ENCODE data around the gene UGT1A8. TPM values are rescaled to one million over a fixed set of nuclear protein-coding genes. Genes with fewer than 3 reads are reported as not detected.
A peak's percentile ranks its signal among the peaks of the same experiment; 100 is the strongest.

The UGT1A8 gene
- polyA plus RNA-seq, 1 of the 3 experiments (the other 2 are of a cell fraction), result not detected

DNA sequence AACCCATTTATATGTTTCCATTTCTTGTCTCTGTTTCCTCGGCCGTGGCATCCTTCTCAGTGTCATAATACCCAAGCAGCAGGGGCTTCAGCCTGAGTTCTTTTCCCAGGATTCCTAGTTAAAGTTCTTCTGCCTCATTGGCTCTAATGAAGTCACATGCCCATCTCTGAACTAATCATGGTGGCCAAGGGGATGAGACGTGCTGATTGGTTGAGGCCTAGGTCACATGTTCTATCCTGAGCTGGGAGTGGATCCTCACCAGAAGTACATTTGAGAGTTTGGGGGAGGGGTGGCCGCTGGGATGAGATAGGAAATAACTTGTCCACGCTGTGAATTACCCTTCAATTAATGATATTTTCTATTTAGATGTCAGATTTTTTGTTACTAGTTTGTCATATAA, 91.5 kb downstream of the UGT1A8 start:
- Histone ChIP-seq H3K4me3 (ENCODE audit: low read depth in 2 of 2, low read length in 1 of 2) (no peak overlapping the region), H4K20me1 (ENCODE audit: insufficient read depth) (no peaks in the 10 kb centered on the region), H3K9ac (no peak overlapping the region), H3K9me2 (no peaks in the 10 kb centered on the region), H3K9me3 (no peaks in the 10 kb centered on the region), H3K27ac (ENCODE audit: low read depth in 2 of 2, low read length in 1 of 2) (no peak overlapping the region), H3K27me3 (ENCODE audit: insufficient read depth) (no peaks in the 10 kb centered on the region), H3K4me1 (ENCODE audit: control insufficient read depth in 1 of 2, insufficient read depth in 2 of 2, low read depth in 1 of 2, low read length in 1 of 2) (peaks cover 0 to 18% of the 10 kb centered on the region in 2 experiments; a peak in 2 of 4 replicates), H3K36me3 (replicated peaks in 1 of 2; ENCODE audit: control insufficient read depth in 1 of 2, insufficient read depth in 2 of 2, low read length in 1 of 2) (no peaks in the 10 kb centered on the region), H3K4me2 (no peak overlapping the region), H3K79me2 (ENCODE audit: insufficient read depth) (no peaks in the 10 kb centered on the region), H2AFZ (ENCODE audit: low read depth) (no peak overlapping the region; the same call in 1 of the 2 replicates), H3F3A (replicated peaks; ENCODE audit: insufficient read depth) (peaks cover 2% of the 10 kb centered on the region)
- DNase-seq, result no peak
- 75% methylated on average over 5 of the region's 5 CpGs for WGBS (ENCODE audit: low lambda C conversion rate)
- TF ChIP-seq, protein P1, sequence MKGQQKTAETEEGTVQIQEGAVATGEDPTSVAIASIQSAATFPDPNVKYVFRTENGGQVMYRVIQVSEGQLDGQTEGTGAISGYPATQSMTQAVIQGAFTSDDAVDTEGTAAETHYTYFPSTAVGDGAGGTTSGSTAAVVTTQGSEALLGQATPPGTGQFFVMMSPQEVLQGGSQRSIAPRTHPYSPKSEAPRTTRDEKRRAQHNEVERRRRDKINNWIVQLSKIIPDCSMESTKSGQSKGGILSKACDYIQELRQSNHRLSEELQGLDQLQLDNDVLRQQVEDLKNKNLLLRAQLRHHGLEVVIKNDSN (IDR thresholded peaks at IDR 0.05; ENCODE audit: borderline replicate concordance, low read depth), result peak; percentile 34; the same call in 1 of the 2 replicates
- no peak for TF ChIP-seq MXI1 (IDR thresholded peaks at IDR 0.05; ENCODE audit: low read depth, low read length)
- ChIA-PET CTCF (no interaction called here), POLR2A (no interaction called here)

GRCh38 chr2:233711312-233712008, 94.0 kb downstream of the UGT1A8 start:
- H2AFZ ChIP-seq (ENCODE audit: low read depth), result no peak overlapping the region

More at GRCh38 chr2:233711312-233712008, 94.0 kb downstream of the UGT1A8 start:
- Histone ChIP-seq H3K27me3 (ENCODE audit: insufficient read depth) (no peaks in the 10 kb centered on the region), H3K27ac (ENCODE audit: low read depth in 2 of 2, low read length in 1 of 2) (no peak overlapping the region), H3K9ac (no peak overlapping the region), H3K36me3 (replicated peaks in 1 of 2; ENCODE audit: control insufficient read depth in 1 of 2, insufficient read depth in 2 of 2, low read length in 1 of 2) (no peaks in the 10 kb centered on the region), H3K4me2 (no peak overlapping the region), H3F3A (replicated peaks; ENCODE audit: insufficient read depth) (peaks cover 2% of the 10 kb centered on the region), H4K20me1 (ENCODE audit: insufficient read depth) (no peaks in the 10 kb centered on the region), H3K9me3 (no peaks in the 10 kb centered on the region), H3K4me1 (ENCODE audit: control insufficient read depth in 1 of 2, insufficient read depth in 2 of 2, low read depth in 1 of 2, low read length in 1 of 2) (peaks cover 0 to 13% of the 10 kb centered on the region in 2 experiments; a peak in 2 of 4 replicates), H3K9me2 (no peaks in the 10 kb centered on the region), H3K79me2 (ENCODE audit: insufficient read depth) (no peaks in the 10 kb centered on the region), H3K4me3 (ENCODE audit: low read depth in 2 of 2, low read length in 1 of 2) (peak overlapping the region in 1 of 2 experiments; percentile 1; a peak in 1 of 4 replicates)
- peak; percentile 67 for DNase-seq
- POLR2A ChIA-PET, result no interaction called here
- WGBS (ENCODE audit: low lambda C conversion rate), result 4% methylated on average over 5 of the region's 11 CpGs
- CTCF ChIA-PET, result interaction anchor here (0.5 to 2.4 kb wide), 23 partner anchors 10 to 826 kb away, joined by 3 to 12 read pairs (median 3); partner anchors contain the start of genes UGT1A3 and USP40
- TF ChIP-seq, protein P1 (IDR thresholded peaks at IDR 0.05; ENCODE audit: borderline replicate concordance, low read depth), result no peak
- TF ChIP-seq REST (IDR thresholded peaks at IDR 0.05; ENCODE audit: low read depth, low read length), result peak; percentile 60; the same call in 1 of the 2 replicates
- TF ChIP-seq, protein P2, sequence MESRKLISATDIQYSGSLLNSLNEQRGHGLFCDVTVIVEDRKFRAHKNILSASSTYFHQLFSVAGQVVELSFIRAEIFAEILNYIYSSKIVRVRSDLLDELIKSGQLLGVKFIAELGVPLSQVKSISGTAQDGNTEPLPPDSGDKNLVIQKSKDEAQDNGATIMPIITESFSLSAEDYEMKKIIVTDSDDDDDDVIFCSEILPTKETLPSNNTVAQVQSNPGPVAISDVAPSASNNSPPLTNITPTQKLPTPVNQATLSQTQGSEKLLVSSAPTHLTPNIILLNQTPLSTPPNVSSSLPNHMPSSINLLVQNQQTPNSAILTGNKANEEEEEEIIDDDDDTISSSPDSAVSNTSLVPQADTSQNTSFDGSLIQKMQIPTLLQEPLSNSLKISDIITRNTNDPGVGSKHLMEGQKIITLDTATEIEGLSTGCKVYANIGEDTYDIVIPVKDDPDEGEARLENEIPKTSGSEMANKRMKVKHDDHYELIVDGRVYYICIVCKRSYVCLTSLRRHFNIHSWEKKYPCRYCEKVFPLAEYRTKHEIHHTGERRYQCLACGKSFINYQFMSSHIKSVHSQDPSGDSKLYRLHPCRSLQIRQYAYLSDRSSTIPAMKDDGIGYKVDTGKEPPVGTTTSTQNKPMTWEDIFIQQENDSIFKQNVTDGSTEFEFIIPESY (IDR thresholded peaks at IDR 0.05; ENCODE audit: borderline replicate concordance, low read depth), result no peak
- TF ChIP-seq, protein P3, sequence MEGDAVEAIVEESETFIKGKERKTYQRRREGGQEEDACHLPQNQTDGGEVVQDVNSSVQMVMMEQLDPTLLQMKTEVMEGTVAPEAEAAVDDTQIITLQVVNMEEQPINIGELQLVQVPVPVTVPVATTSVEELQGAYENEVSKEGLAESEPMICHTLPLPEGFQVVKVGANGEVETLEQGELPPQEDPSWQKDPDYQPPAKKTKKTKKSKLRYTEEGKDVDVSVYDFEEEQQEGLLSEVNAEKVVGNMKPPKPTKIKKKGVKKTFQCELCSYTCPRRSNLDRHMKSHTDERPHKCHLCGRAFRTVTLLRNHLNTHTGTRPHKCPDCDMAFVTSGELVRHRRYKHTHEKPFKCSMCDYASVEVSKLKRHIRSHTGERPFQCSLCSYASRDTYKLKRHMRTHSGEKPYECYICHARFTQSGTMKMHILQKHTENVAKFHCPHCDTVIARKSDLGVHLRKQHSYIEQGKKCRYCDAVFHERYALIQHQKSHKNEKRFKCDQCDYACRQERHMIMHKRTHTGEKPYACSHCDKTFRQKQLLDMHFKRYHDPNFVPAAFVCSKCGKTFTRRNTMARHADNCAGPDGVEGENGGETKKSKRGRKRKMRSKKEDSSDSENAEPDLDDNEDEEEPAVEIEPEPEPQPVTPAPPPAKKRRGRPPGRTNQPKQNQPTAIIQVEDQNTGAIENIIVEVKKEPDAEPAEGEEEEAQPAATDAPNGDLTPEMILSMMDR (IDR thresholded peaks at IDR 0.05), result peak; percentile 89
- TF ChIP-seq SMC3 (IDR thresholded peaks at IDR 0.05; ENCODE audit: low read depth, low read length), result peak; percentile 80
- TF ChIP-seq RAD21 (IDR thresholded peaks at IDR 0.05; ENCODE audit: low read length), result peak; percentile 82

Data from SK-N-SH (cell line).